CD4-positive, alpha-beta memory T cell (primary cell): ENCODE measurements around the gene BCAN. TPM values are rescaled to one million over a fixed set of nuclear protein-coding genes. Genes with fewer than 3 reads are reported as not detected.

ENCODE experiments used
- CTCF ChIA-PET: fragments of 350-600 bp; sonication (Branson Sonifier 250); formaldehyde crosslinking; loops from one replicate; lab custom pipeline; 2021; ENCODE audit warnings: inconsistent platforms; ENCODE audit not compliant: partially characterized antibody; lab: Charles Lee
- POLR2A ChIA-PET: fragments of 350-600 bp; sonication (Branson Sonifier 250); formaldehyde crosslinking; loops from one replicate; lab custom pipeline; 2021; ENCODE audit not compliant: partially characterized antibody; lab: Charles Lee
- DNase-seq, 5 donors: peaks; one replicate each; pipeline versions ENCODE4 v3.0.0 to v3.0.0-alpha.2; 2020 to 2022; ENCODE audit warnings: mixed read lengths in 1 of 5
- H3K27ac ChIP-seq: one replicate; pipeline ENCODE4 v1.7.0; 2013; ENCODE audit warnings: low read depth, low read length
- H3K27me3 ChIP-seq: 2 replicates; pipeline ENCODE4 v1.7.0; 2013; ENCODE audit warnings: mild to moderate bottlenecking, low read length, moderate library complexity; ENCODE audit not compliant: insufficient read depth
- H3K36me3 ChIP-seq: 2 replicates; pipeline ENCODE4 v1.7.0; 2013; ENCODE audit warnings: mild to moderate bottlenecking, low read length, moderate library complexity; ENCODE audit not compliant: insufficient read depth
- H3K4me1 ChIP-seq: 2 replicates; pipeline ENCODE4 v1.7.0; 2013; ENCODE audit warnings: mild to moderate bottlenecking, low read length, moderate library complexity; ENCODE audit not compliant: insufficient read depth
- H3K4me3 ChIP-seq, 2 donors: one replicate each; pipeline ENCODE4 v1.7.0; 2013; ENCODE audit warnings: low read length in 2 of 2, mild to moderate bottlenecking in 1 of 2
- H3K9me3 ChIP-seq, 2 donors: one replicate each; pipeline ENCODE4 v1.7.0; 2013; ENCODE audit warnings: low read length in 2 of 2, control low read depth in 1 of 2; ENCODE audit not compliant: control insufficient read depth in 1 of 2
- H3K27ac Mint-ChIP-seq, 7 donors: one replicate each; pipeline ENCODE4 v1.8.0; 2020 to 2021; ENCODE audit warnings: mixed read lengths in 7 of 7, mild to moderate bottlenecking in 6 of 7, inconsistent platforms in 3 of 7, moderate library complexity in 3 of 7
- H3K27me3 Mint-ChIP-seq, 2 donors: one replicate each; pipeline ENCODE4 v1.8.0; 2020 to 2021; ENCODE audit warnings: mixed read lengths in 2 of 2
- H3K36me3 Mint-ChIP-seq, 2 donors: one replicate each; pipeline ENCODE4 v1.8.0; 2020 to 2021; ENCODE audit warnings: mixed read lengths in 2 of 2, inconsistent platforms in 1 of 2, mild to moderate bottlenecking in 1 of 2
- H3K4me1 Mint-ChIP-seq, 4 donors: one replicate each; pipeline ENCODE4 v1.8.0; 2020 to 2021; ENCODE audit warnings: mixed read lengths in 4 of 4, mild to moderate bottlenecking in 1 of 4
- H3K4me3 Mint-ChIP-seq, 8 donors: one replicate each; pipeline ENCODE4 v1.8.0; 2020 to 2021; ENCODE audit warnings: mixed read lengths in 8 of 8, mild to moderate bottlenecking in 7 of 8, moderate library complexity in 6 of 8, inconsistent platforms in 3 of 8
- H3K9me3 Mint-ChIP-seq, 8 donors: one replicate each; pipeline ENCODE4 v1.8.0; 2020 to 2021; ENCODE audit warnings: mixed read lengths in 8 of 8, mild to moderate bottlenecking in 5 of 8, inconsistent platforms in 3 of 8, moderate library complexity in 1 of 8
- intact Hi-C: fragments of 100-400 bp; cut with micrococcal nuclease; formaldehyde crosslinking; loops from one replicate; pipeline ENCODE4 v1.15.1; 2023
- polyA plus RNA-seq, 2 donors: library from polyadenylated mRNA; unstranded; fragments of 300-500 nt; fragmentation: Illumina TruSeq; gene quantifications; one replicate each; pipeline ENCODE4 v1.2.3, GENCODE V29; 2021
- total RNA-seq, 2 experiments: library from RNA; stranded (reverse); gene quantifications; one replicate each; pipeline ENCODE4 v1.2.3, GENCODE V29; 2021

Gene BCAN
- total and polyA plus RNA-seq, 4 experiments from 2014 or later, result not detected

DNA sequence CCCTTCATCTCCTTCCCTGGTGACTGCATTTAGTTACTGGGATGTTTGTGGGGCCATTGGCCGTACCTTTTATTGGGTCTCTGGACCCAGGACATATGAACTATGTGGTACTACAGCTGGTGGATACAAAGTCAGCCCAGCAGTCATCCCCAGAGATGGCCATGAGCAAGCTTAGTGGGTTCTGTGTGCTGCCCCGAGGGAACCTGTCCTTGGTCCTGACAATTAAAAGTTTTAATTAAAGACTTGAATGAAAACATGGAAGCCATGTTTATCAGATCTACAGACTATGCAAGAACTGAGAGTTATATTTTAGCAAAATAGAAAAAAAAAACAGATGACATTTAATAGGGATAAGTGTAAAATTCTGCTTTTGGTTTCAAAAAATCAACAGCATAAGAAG, 38.1 kb downstream of the BCAN start:
- no peaks in the 10 kb centered on the region for H3K9me3 ChIP-seq
- H3K36me3 ChIP-seq, result no peaks in the 10 kb centered on the region
- H3K4me1 ChIP-seq, result peaks cover 24% of the 10 kb centered on the region
- DNase-seq, result no peak
- H3K9me3 Mint-ChIP-seq, result no peaks in the 10 kb centered on the region
- H3K4me1 Mint-ChIP-seq, result peaks cover 10 to 29% (median 23%) of the 10 kb centered on the region in 4 donors
- intact Hi-C loops, result no loop called here
- ChIA-PET POLR2A (interaction anchor here (0.6 kb wide), 1 partner anchor 9 kb away, joined by 3 read pairs; no protein-coding TSS in a partner anchor), CTCF (interaction anchor here (1.0 to 6.2 kb wide), 9 partner anchors 10 to 181 kb away, joined by 3 to 60 read pairs (median 3); partner anchors contain the start of genes CRABP2 and NTRK1)
- H3K36me3 Mint-ChIP-seq, result no peaks in the 10 kb centered on the region
- H3K27ac Mint-ChIP-seq, result no peak overlapping the region
- no peak overlapping the region for H3K4me3 Mint-ChIP-seq
- no peak overlapping the region for H3K27ac ChIP-seq
- H3K27me3 Mint-ChIP-seq, result peaks cover 38 to 43% of the 10 kb centered on the region in 2 donors
- peaks cover 34% of the 10 kb centered on the region for H3K27me3 ChIP-seq
- H3K4me3 ChIP-seq, result no peak overlapping the region

DNA sequence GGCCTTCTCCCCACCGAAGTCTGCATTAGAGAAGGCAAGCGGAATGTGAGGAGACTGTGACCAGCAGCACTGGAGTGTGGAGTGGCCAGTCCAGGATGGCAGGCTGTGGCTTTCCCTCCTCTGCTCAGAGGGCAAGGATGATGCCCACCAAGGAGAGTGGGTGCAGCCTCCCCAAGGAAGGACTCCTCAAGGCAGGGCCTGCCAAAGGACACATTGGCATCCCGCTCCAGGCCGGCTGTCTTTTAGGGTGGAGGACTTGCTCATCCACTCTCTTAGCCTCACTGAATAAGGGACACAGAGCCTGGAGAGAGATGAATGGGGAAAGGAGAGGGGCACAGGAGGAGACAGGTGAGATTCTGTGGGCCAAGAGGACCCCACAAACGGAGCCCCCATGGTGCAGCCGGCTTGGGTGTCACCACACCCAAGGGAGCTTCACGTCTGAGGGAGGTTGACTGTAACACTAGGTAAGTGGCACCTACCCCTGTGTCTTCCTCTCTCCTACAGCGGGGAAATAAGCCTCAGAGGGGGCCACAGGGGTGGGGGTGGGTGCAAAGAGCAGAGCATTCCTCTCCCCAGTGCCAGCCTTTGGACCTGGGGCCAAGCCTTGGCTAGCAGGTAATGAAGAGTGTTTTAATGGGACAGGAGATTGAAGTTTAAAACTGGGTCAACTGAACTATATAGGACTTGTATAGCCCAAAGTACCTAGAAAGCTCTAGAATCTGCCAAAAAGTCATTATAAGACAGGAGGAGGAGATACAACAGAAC, 39.5 kb downstream of the BCAN start:
- Histone ChIP-seq H3K27me3 (peaks cover 27% of the 10 kb centered on the region), H3K27ac (no peak overlapping the region), H3K4me1 (peaks cover 24% of the 10 kb centered on the region), H3K9me3 (no peaks in the 10 kb centered on the region), H3K4me3 (no peak overlapping the region), H3K36me3 (no peaks in the 10 kb centered on the region)
- Mint-ChIP-seq H3K9me3 (no peaks in the 10 kb centered on the region), H3K36me3 (no peaks in the 10 kb centered on the region), H3K4me3 (no peak overlapping the region), H3K27me3 (peaks cover 38% of the 10 kb centered on the region in 2 donors), H3K27ac (peak overlapping the region in 1 of 7 donors; percentile 4), H3K4me1 (peaks cover 10 to 29% (median 23%) of the 10 kb centered on the region in 4 donors)
- DNase-seq, result no peak
- POLR2A ChIA-PET, result no interaction called here
- intact Hi-C loops, result no loop called here
- CTCF ChIA-PET, result interaction anchor here (1.0 to 6.2 kb wide), 7 partner anchors 9 to 247 kb away, joined by 3 to 60 read pairs (median 9); no protein-coding TSS in a partner anchor

DNA sequence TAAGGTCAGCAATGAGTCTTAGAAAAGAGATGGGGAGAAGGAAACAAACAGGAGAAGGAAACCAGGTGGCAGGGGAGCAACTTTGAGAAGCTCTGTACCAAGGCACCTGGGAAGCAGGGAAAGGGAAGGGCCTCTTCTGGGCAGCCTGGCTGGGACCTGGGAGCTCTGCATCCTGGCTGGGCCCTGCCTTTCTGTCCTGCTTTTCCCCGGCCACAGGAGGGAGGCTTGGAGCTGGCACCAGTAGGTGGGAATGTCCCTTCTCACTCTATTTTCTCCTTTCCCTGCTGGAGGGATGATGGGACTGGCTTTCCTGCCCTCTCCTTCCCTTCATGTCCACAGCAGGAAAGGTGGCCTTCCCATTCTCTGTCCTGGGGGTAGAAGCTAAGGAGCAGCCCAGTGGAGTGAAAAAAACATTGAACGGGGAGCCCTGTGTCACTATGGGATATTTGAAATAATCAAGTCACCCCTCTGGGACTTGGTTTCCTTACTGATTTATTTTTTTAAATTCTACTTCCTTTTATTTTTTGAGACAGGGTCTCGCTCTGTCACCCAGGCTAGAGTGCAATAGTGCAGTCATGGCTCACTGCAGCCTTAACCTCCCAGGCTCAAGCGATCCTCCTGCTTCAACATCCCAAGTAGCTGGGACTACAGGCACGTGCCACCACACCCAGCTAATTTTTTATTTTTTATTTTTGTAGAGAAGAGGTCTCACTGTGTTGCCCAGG, 40.4 kb downstream of the BCAN start:
- H3K4me3 Mint-ChIP-seq, result no peak overlapping the region
- H3K27me3 ChIP-seq, result peaks cover 25% of the 10 kb centered on the region
- no peak for DNase-seq
- peaks cover 37 to 38% of the 10 kb centered on the region in 2 donors for H3K27me3 Mint-ChIP-seq
- H3K4me3 ChIP-seq, result no peak overlapping the region
- no peaks in the 10 kb centered on the region for H3K9me3 Mint-ChIP-seq
- peaks cover 10 to 28% (median 21%) of the 10 kb centered on the region in 4 donors for H3K4me1 Mint-ChIP-seq
- no peaks in the 10 kb centered on the region for H3K36me3 ChIP-seq
- ChIA-PET POLR2A (no interaction called here), CTCF (interaction anchor here (0.8 to 2.0 kb wide), 6 partner anchors 8 to 246 kb away, joined by 3 to 11 read pairs (median 4); no protein-coding TSS in a partner anchor)
- H3K36me3 Mint-ChIP-seq, result no peaks in the 10 kb centered on the region
- H3K27ac ChIP-seq, result no peak overlapping the region
- H3K9me3 ChIP-seq, result no peaks in the 10 kb centered on the region
- peaks cover 20% of the 10 kb centered on the region for H3K4me1 ChIP-seq
- intact Hi-C loops, result no loop called here
- no peak overlapping the region for H3K27ac Mint-ChIP-seq

DNA sequence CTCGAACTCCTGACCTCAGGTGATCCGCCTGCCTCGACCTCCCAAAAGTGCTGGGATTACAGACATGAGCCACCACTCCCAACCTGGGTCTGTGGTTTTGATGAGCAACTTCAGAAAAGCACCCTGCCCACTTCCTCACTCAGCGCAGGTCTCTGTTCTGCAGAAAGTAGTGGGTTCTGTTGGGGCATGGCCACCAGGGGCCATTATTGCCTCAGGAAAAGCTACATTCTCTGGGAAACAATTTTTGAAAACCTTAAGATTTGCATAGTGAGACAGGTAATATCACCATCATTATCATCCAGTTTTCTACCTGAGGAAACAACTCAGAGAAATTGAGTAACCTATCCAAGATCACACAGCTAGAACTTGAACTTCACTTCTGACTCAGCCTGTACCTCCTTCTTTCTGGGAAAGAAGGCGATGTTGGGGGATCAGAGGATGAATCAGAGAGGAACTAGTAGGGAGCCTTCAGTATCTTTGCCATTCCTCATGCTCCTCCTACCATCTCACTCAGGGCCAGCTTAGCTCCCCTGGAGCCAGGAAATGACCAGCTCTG, 42.4 kb downstream of the BCAN start:
- peak overlapping the region in 2 of 8 donors; percentile 42 to 43 for H3K4me3 Mint-ChIP-seq
- H3K27me3 ChIP-seq, result peaks cover 13% of the 10 kb centered on the region

DNA sequence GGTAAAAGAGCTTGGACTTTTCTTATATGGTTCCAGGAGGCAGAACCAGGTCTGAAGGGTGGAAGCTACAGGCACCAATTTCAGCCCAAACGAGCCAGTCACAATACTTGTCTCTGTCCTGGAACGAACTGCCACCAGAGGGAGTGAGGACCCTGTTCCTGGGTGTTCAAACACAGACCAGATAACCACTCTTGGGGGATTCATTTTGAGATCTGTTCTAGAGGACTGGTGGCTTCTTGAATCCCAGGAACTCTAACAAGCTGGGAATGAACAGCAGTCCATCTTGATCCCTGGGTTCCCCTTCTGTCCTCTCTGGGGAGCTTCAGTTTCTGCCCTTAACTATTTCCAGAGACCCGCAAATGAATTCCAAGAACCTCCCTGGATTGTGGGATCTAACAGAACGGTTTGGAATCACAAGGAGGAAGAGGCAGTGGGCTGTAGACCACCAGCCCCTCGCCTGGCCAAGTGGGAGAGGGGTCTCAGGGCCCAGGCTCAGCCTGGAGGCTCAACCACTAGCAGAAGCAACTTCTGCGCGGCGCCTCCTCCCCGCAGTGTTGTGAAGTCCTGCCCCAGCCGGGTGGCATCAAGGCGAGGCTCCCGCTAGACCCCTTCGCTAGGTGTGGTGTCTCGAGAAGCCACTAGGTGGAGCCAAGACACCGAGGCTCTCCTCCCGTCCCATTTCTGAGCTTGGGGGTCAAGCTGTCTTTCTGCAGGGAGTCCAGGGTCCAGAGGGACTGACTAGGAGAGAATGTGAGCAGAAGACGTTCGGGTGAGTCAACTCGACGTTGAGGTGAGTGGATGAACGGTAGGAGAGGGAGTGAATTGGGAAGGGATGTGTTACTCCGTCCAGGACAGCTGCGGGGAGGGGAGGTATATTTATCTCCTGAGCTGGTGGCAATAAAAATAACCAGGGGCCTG, 47.4 kb downstream of the BCAN start:
- intact Hi-C loops, result loop anchor here (1.0 kb wide), 5 partner anchors 17 to 239 kb away; partner anchors contain the start of gene NTRK1
- H3K4me3 Mint-ChIP-seq, result peak overlapping the region in 5 of 8 donors; percentile 25 to 69 (median 68)
- H3K36me3 Mint-ChIP-seq, result no peaks in the 10 kb centered on the region
- DNase-seq, result peak; percentile 70 to 77 (median 73)
- ChIA-PET CTCF (interaction anchor here (0.6 to 11.7 kb wide), 34 partner anchors 11 to 303 kb away, joined by 3 to 314 read pairs (median 6); partner anchors contain the start of genes BCAN, CRABP2, HDGF and INSRR), POLR2A (interaction anchor here (0.9 to 3.4 kb wide), 7 partner anchors 17 to 172 kb away, joined by 3 to 60 read pairs (median 5); partner anchors contain the start of genes CRABP2, ISG20L2, METTL25B and MRPL24)
- peaks cover 8 to 23% (median 17%) of the 10 kb centered on the region in 4 donors for H3K4me1 Mint-ChIP-seq
- H3K4me1 ChIP-seq, result peaks cover 25% of the 10 kb centered on the region
- no peaks in the 10 kb centered on the region for H3K36me3 ChIP-seq
- peaks cover 30 to 39% of the 10 kb centered on the region in 2 donors for H3K27me3 Mint-ChIP-seq
- H3K4me3 ChIP-seq, result peak overlapping the region in 1 of 2 donors; percentile 2
- H3K27me3 ChIP-seq, result peaks cover 29% of the 10 kb centered on the region
- no peak overlapping the region for H3K27ac ChIP-seq
- H3K27ac Mint-ChIP-seq, result peak overlapping the region in 2 of 7 donors; percentile 33 to 89
- no peaks in the 10 kb centered on the region for H3K9me3 ChIP-seq
- H3K9me3 Mint-ChIP-seq, result no peaks in the 10 kb centered on the region

More for the DNA sequence above, 42.4 kb downstream of the BCAN start:
- no peaks in the 10 kb centered on the region for H3K36me3 Mint-ChIP-seq
- peaks cover 13% of the 10 kb centered on the region for H3K4me1 ChIP-seq
- no peaks in the 10 kb centered on the region for H3K9me3 Mint-ChIP-seq
- no peaks in the 10 kb centered on the region for H3K9me3 ChIP-seq
- intact Hi-C loops, result no loop called here
- POLR2A ChIA-PET, result interaction anchor here (1.1 kb wide), 2 partner anchors 42 to 45 kb away, joined by 3 read pairs; no protein-coding TSS in a partner anchor
- peak in 2 of 5 donors; percentile 20 to 46 for DNase-seq
- CTCF ChIA-PET, result interaction anchor here (1.0 to 11.7 kb wide), 9 partner anchors 19 to 238 kb away, joined by 3 to 314 read pairs (median 3); partner anchors contain the start of genes CRABP2, ISG20L2 and METTL25B
- no peak overlapping the region for H3K4me3 ChIP-seq
- H3K4me1 Mint-ChIP-seq, result peaks cover 6 to 19% (median 13%) of the 10 kb centered on the region in 4 donors
- H3K36me3 ChIP-seq, result no peaks in the 10 kb centered on the region
- H3K27me3 Mint-ChIP-seq, result peaks cover 27% of the 10 kb centered on the region in 2 donors
- peak overlapping the region in 2 of 7 donors; percentile 12 to 37 for H3K27ac Mint-ChIP-seq
- H3K27ac ChIP-seq, result no peak overlapping the region
